Activated T-helper 1 cell treated with anti-CD3 and anti-CD28 coated beads, Interleukin-12 subunit alpha, Interleukin-12 subunit beta, Interleukin-2, Interleukin-4 antibody, amounts not matched to agents 30 ng/mL and 10 ng/mL and 1 ng/mL, durations not matched to agents 14 hours and 24 hours and 36 hours (primary cell): Measurements from ENCODE around the gene GSX2. TPM values are rescaled to one million over a fixed set of nuclear protein-coding genes. Genes with fewer than 3 reads are reported as not detected.

Experiments
- total RNA-seq: library from RNA; stranded (reverse); gene quantifications from 2 replicates; pipeline ENCODE4 v1.2.3, GENCODE V29; 2022

Gene GSX2
- total RNA-seq, 1 donor from 2014 or later, result not detected

Other genes with a start within 250 kb of the GSX2 start
- 19.1 and 20.3 TPM in 2 replicates for gene CHIC2, start 35.6 kb upstream of the GSX2 start, total RNA-seq
- gene PDGFRA, start 129.1 kb downstream of the GSX2 start, total RNA-seq, result 0.24 and 0.47 TPM in 2 replicates